WI38 (cell line): Measurements from ENCODE around the gene PDGFA.

ENCODE experiments used
- H3K4me3 ChIP-seq: 2 replicates; pipeline ENCODE4 v1.5.1; 2011; ENCODE audit warnings: low read depth, mild to moderate bottlenecking, control low read depth, low read length
- TF ChIP-seq, protein P1 (sequence below): IDR thresholded peaks from 2 replicates; pipeline ENCODE4 v1.5.1; 2012; ENCODE audit warnings: low read depth, mild to moderate bottlenecking, control low read depth, low read length

PDGFA gene

DNA sequence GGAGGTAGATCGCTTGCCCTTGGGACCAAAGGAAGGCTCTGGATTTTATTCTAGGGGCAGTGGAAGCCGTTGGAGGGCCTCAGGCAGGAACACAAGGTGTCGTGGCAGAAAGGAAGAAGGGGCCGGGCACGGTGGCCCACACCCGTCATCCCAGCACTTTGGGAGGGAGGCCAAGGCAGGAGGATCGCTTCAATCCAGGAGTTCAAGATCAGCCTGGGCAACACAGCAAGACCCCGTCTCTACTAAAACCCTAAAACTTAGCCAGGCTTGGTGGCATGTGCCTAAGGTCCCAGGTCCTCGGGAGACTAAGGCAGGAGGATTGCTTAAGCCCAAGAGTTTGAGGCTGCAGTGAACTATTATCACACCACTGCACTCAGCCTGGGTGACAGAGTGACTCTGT, 5.2 kb upstream of the PDGFA start:
- TF ChIP-seq, protein P1, sequence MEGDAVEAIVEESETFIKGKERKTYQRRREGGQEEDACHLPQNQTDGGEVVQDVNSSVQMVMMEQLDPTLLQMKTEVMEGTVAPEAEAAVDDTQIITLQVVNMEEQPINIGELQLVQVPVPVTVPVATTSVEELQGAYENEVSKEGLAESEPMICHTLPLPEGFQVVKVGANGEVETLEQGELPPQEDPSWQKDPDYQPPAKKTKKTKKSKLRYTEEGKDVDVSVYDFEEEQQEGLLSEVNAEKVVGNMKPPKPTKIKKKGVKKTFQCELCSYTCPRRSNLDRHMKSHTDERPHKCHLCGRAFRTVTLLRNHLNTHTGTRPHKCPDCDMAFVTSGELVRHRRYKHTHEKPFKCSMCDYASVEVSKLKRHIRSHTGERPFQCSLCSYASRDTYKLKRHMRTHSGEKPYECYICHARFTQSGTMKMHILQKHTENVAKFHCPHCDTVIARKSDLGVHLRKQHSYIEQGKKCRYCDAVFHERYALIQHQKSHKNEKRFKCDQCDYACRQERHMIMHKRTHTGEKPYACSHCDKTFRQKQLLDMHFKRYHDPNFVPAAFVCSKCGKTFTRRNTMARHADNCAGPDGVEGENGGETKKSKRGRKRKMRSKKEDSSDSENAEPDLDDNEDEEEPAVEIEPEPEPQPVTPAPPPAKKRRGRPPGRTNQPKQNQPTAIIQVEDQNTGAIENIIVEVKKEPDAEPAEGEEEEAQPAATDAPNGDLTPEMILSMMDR, result no peak
- H3K4me3 ChIP-seq, result no peak overlapping the region

DNA sequence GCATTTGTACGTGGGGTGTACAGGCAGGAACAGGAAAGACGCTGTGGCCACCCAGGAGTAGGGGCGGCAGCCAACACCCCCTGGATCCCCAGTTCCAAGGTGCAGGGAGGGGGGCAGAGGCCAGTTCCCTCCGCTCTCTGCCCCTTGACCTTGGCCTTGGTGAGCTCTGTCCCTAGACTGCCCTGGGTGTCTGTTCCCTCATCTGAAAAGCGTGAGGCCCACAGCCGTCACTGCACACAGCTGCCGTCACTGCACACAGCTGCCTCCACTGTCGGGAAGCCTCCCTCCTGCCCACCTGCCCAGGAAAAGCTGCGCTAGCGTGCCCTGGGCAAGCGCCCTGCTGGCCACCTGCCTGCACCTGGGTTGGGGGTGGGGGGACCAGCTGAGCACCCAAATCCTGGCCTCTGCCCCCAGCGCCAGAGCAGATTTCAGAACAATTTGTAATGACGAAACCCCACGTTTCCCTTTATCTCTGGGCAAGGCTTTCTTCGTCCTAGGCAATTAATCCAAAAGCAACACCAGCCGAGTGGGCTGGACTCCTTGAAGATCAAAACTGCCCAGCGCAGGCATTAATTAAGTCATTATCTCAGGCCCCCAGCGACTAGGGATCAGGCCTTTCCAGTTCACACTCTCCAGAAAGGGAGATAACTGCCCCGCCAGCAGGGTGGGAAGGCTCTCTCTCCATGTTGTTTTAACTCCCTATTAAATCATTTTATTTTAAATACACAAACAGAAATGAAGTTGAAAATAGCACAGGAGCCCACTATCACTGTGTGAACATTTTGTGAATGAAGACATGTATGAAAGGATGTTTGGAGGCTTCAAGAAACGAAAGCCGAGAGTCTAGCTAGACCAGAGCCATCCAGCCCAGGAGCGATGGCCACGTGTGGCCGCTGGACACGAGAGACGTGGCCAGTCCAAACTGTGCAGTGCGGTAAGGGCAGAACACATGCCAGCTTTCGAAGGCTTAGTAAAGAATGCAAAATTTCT, 4.0 kb upstream of the PDGFA start:
- H3K4me3 ChIP-seq, result no peak overlapping the region
- TF ChIP-seq, protein P1, result no peak

DNA sequence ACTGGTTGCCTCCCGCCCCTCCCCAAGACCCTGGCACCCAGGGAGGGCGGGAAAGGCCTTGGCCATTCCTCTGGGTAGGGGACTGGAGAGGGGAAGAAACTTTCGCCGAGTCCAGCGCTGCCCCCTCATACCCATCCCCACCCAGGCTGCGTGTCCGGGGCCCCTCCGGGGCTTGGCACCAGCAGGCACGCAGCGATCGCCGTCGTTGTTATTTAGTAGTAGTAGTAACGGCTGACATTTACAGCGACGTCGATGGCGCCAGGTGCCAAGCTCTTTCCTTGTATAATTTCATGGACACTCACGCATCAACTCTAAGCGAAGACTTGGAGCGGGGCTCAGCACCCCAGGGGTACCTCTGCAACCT, 3.3 kb upstream of the PDGFA start:
- TF ChIP-seq, protein P1, result no peak
- no peak overlapping the region for H3K4me3 ChIP-seq

DNA sequence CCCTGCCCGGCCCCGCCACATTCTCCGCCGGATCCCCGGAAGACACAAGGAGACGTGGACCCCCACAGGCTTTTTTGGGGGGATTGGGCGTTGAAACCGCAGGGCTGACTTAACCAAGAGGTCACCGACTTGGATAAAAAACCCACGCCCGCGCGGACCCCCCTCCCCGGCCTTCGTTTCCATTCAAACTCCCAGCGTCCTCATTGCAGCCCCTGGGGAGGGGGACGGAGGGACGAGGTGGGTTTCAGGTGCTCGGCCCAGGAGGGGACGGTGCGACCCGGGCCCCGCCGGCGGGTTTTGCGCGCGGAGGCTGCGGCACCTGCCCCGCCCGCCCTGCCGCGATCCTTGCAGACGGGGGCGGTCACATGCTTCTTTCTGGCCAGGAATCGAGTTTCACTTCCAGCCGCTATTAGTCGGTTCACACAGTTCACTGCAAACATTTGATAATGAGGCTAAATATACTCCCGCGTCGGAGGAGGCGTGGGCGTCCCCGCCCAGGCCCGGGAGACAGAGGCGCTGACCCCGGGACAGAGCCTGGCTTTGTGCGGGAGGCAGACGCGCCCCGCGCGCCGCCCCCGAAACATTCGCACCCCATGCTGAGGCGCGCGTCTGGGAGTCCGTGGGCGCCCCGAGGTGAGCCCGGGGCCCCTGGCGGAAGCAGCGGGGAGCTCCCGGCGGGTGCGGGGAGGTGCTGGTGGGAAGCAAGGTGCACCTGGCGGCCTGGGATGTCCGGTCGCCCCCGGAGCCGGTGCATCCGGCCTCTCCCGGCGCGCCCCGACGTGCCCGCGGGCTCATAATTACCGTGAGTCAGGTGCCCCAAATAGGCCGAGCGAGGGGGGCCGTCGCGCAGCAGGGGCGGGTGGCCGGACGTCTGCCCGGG, 2.7 kb upstream of the PDGFA start:
- TF ChIP-seq, protein P1, result no peak
- peak overlapping the region; percentile 40 for H3K4me3 ChIP-seq

DNA sequence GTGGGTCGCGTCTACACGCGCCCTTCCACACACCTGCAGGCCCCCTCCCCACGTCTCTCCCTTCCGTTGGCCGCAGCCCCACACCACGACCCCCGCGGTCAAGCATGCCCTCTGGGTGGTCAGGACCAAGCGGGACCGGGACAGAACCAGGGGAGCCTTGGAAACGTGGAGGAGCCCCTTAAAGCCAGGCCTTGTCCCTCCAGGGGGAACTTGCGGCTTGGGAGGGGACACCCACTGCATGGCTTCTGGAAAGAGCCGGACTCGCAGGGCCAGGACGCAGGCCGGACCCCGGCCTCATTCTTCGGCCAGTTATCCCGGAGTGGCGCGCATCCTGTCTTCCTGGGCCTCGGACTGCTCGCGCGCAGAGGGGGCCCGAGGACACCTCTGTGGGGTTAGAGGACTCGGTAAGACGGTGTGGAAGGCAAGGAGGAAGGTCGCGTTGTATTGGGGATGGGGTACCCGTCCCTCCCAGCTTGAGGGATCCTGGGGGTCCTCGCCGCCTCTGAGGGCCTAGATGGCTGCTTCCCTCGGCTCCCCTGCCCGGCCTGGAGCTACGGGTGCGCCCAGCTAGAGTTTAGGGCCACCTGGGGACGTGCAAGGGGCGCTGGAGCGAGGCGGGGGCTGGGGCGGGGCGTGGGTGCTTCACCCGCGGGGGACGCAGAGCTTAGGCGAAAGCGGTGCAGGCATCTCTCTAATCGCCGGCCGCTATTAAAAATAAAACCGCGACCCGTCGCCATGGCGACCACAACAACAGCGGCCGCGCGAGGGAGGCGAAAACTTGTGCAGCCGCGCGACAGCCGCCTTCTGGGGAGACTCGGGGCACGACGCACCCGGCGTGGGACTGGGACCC, 1.8 kb upstream of the PDGFA start:
- TF ChIP-seq, protein P1, result no peak
- peak overlapping the region; percentile 40; the same call in 1 of the 2 replicates for H3K4me3 ChIP-seq

DNA sequence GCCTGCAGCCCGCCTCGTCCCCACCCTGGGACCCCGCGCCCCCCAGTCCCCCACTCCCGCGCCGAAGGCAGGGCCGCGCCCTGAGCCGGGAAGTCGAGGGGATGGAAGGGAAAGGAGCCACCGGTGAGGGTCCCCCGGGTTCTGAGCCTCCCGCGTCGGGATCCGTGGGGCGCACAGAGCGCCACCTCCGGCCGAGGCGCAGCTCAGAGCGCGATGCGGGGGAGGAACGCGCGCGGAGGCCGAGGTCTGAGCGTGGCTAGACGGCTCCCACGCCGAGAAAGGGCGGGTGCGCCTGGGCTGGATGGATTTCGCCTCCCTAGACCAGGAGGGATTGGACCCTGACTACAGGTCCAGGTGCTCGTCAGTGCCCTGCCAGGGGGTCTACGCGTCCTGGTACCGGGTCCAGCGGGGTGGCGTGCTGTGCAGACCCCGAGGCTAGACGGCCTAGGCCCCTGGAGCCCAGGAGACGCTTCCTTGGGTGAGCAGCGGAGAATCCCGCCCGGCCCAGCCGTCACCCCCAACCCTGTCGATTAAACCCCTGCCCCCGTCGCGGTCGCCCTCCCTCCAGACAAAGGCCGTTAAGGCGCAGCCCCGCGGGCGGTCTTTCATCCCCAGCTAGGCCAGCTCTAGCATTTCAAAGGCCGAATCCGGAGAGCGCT, 986 bp upstream of the PDGFA start:
- peak overlapping the region; percentile 54 for H3K4me3 ChIP-seq
- TF ChIP-seq, protein P1, result no peak
